Activated CD8-positive, alpha-beta memory T cell treated with anti-CD3 and anti-CD28 coated beads, Interleukin-2, amount 50 U/mL, for 1 hour (primary cell): ENCODE results near the gene EXOSC2.

ENCODE experiments used
- DNase-seq: peaks from one replicate; pipeline ENCODE4 v3.0.0-alpha.2; 2020; ENCODE audit errors: extremely low read depth

The EXOSC2 gene

DNA sequence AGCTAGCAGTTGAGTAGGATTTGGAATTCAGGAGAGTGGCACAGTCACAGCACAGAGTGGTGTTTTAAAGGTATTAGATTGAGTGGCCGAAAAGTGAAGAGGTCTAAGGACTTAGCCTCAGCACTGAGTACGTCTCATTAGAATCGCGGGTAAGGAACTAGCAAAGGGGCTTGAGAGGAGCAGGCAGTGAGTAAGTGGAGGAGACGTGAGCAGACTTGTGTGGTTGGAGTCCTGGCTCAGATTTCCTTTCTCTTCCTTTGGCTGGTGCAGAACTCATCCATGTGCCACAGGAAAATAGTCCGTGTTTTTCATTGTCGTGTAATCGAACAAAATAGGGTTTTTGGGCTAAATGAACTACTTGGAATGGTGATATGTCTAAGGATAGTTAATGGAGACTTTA is 3.4 kb downstream of the EXOSC2 start:
- no peak for DNase-seq

- no peak for DNase-seq
Observed at GRCh38 chr9:130698514-130698913, 4.9 kb downstream of the EXOSC2 start.

DNA sequence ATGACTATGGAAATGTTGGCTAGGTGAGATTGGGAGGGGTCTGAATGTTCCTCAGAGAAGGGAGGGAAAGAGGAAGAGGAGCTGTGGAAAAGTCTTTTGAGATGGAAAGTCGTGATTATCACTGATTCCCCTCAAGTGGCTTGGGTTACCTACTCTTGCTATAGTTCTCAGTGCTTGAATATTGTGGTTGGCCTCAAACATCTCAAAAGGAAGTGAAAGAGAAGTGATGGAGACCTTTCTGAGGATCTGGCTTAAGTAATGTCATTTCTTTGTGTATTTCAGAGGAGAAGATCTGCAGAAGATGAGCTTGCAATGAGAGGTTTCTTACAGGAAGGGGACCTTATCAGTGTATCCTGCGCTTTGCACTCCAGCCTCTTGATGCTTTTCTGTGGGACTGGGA is 5.5 kb downstream of the EXOSC2 start:
- DNase-seq, result no peak

DNA sequence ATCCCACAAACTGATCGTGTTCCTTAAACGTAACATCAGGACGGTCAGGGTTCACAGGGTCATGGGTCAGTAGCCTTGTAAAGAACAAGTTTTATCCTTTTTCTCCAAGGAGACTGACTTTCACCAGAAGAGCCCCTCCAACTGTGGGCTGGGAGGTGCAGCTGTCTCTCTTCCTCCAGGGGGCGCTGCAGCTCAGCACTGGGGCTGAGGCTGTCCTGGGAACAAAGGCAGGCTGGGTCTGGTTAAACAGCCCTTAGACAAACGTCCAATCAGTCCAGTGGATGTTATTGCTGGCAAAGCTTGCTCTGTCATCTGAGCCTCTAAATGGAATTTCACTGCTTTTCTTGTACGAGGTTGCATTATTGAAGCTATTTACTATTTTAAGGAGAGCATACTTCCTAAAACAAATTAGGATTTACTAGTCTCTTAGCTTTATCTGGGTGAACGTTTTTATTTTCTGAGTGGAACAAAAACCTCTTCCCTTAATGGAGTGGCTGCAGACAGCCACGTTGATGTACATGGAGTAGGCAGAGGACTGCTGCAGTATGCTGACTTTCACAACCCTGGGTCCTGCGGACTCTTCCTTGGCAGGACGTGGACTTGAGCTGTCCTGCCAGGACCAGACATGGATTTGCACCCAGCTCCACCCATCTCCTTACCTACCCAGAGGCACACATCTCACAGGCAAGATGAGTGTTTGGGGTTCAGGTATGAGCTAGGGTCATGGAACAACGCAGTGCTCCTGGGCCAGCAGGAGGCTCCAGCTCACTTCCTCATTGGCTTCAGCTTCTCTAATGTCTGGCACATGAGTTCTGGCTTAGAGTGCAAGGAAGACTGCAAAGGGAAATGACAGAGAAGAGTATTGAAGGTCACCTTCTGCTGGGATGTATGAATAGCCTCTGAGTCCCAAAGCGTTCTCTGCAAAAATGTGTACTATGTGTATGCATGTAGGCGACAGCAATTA is 7.8 kb downstream of the EXOSC2 start:
- DNase-seq, result peak; percentile 40

- no peak for DNase-seq
Observed at GRCh38 chr9:130703501-130703900, 9.9 kb downstream of the EXOSC2 start.

GRCh38 chr9:130707225-130707976 is 13.8 kb downstream of the EXOSC2 start:
- DNase-seq, result peak; percentile 46

DNA sequence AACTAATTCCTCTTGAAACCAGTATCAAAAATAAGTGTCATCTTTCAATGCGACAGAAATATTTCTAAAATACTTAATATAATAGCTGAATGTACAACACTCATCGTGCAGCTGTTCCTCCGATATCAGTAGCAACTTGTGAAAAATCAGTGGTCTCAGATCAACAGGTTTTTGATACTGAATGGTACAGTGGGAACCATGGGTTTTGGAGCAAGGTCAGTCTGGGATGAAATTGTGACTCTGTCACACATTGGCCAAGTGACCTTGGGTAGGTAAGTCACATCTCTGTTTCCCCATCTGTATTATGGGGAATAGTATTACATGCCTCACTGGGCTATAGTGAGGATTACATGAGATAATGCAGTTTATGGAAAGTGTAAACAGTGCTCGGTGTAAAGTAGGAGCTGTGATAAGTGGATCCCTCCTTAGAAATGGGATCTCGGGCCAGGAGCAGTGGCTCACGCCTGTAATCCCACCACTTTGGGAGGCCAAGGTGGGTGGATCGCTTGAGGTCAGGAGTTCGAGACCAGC is 17.3 kb downstream of the EXOSC2 start:
- DNase-seq, result no peak

DNA sequence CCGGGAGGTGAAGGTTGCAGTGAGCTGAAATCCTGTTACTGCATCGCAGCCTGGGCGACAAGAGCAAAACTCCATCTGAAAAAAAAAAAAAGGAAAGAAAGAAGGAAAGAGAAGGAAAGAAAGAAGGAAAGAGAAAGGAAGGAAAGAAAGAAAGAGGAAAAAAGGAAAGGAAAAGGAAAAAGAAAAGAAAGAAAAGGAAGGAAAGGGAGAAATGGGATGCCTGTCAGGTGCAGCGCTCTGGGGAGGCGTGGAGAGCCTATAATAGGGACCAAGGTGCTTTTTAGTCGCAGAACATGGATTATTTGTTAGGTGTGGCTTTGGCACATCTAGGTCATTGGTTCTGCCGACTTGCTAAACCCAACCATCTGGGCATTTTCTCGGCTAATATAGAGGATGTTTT is 17.9 kb downstream of the EXOSC2 start:
- no peak for DNase-seq

- DNase-seq, result peak; percentile 85
Observed at GRCh38 chr9:130712564-130713285, 19.1 kb downstream of the EXOSC2 start.

GRCh38 chr9:130713286-130713960 is 19.8 kb downstream of the EXOSC2 start:
- DNase-seq, result no peak

GRCh38 chr9:130714586-130715110 is 21.1 kb downstream of the EXOSC2 start:
- no peak for DNase-seq

DNA sequence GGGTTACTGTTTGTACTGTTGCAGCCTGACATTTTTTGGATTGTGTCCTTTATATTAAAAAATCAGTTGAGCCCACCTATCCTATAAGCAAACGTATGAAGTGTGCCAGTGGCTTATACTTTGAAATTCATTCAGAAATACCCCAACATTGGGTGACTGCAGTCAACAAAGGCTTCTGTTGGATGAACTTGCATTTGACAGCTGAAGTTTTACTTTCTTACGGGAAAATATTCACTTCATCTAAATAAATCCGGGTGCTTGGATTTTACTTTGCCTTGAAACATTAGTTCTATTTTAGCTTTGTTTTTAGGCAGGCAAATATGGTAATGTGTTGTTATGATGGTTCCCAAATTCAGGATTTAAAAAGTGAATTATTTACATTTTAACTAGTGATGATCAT is 21.7 kb downstream of the EXOSC2 start:
- no peak for DNase-seq

GRCh38 chr9:130718562-130718961 is 25.0 kb downstream of the EXOSC2 start:
- no peak for DNase-seq

- DNase-seq, result no peak
Observed at GRCh38 chr9:130720762-130721161, 27.2 kb downstream of the EXOSC2 start.

DNA sequence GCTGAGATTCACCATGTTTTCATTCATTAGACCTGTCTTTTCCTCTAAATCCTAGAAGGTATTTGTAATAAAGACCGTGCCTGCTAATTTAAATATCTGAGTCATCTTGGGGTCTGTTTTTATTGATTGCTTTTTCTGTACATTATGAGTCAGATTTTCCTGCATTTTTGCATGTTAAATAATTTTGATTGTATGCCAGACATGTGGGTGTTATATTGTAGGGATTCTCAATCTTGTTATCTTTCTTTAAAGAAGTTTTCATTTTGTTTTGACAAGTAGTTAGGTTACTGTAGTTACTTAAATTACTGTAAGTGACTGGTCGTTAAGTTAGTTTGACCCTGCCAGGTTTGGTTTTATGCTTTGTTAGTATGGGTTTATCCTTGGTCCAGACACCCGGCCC is 35.1 kb downstream of the EXOSC2 start:
- no peak for DNase-seq

- no peak for DNase-seq
Observed at GRCh38 chr9:130729145-130729544, 35.6 kb downstream of the EXOSC2 start.

- DNase-seq, result no peak
Observed at GRCh38 chr9:130731355-130731754, 37.8 kb downstream of the EXOSC2 start.

GRCh38 chr9:130732136-130732535 is 38.6 kb downstream of the EXOSC2 start:
- no peak for DNase-seq

DNA sequence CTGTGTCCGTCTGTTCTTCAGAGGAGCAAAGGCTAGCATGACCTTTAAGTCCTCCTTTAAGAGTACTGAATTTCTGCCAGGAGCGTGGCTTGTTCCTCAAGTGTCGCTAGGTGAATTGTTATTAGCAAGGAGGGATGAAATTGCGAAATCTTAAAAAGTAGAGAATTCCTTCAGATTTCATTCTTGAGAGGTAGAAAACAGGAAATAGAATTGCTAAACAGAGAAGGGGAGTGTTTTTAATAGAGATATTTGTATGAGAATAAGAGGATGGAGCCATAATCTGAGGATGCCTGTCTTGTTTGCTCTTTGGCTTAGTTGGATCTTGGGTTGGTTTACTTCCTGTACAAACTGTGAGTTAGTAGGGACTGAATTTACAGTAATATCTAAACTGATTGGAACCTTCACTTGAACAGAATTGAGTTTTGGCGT is 39.2 kb downstream of the EXOSC2 start:
- DNase-seq, result no peak

DNA sequence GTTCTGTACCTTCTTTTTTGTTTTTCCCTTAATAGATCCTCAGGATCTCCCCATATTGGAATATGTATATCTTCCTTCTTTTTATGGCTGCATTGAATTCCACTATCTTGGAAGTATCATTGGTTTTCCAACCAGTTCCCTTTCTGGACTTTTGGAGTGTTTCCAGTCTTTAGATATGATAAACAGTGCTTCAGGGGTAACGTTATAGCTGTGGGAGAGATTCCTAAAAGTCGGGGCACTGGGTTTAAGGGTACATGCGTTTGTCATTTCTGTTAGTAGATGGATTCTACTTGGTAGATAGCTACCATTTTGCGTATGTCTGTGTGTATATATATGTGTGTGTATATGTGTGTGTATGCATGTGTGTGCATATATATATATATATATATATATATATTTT is 42.0 kb downstream of the EXOSC2 start:
- no peak for DNase-seq

- DNase-seq, result no peak
Observed at GRCh38 chr9:130736834-130737233, 43.3 kb downstream of the EXOSC2 start.
